Neuronal stem cell (in vitro differentiated cells): ENCODE results near the gene HMOX2.

Experiments used
- DNase-seq: peaks from one replicate; pipeline ENCODE4 v3.0.0-alpha.2; 2013; ENCODE audit warnings: low spot score
- H2AFZ ChIP-seq: one replicate; pipeline ENCODE4 v1.6.1; 2013; ENCODE audit warnings: mild to moderate bottlenecking, low read length, inconsistent platforms
- H2AK5ac ChIP-seq: 2 replicates; pipeline ENCODE4 v1.6.1; 2013; ENCODE audit warnings: low read depth, mild to moderate bottlenecking, inconsistent platforms, low read length, moderate library complexity, mixed read lengths
- H2BK120ac ChIP-seq: 2 replicates; pipeline ENCODE4 v1.6.1; 2013; ENCODE audit warnings: low read depth, mild to moderate bottlenecking, inconsistent platforms, low read length, moderate library complexity, mixed read lengths
- H2BK12ac ChIP-seq: one replicate; pipeline ENCODE4 v1.6.1; 2013; ENCODE audit warnings: low read length, inconsistent platforms
- H2BK15ac ChIP-seq: 2 replicates; pipeline ENCODE4 v1.6.1; 2013; ENCODE audit warnings: mild to moderate bottlenecking, low read length, inconsistent platforms, mixed read lengths
- H2BK5ac ChIP-seq: one replicate; pipeline ENCODE4 v1.6.1; 2013; ENCODE audit warnings: inconsistent platforms, mild to moderate bottlenecking, low read length, moderate library complexity
- H3K14ac ChIP-seq: one replicate; pipeline ENCODE4 v1.6.1; 2013; ENCODE audit warnings: low read length, inconsistent platforms
- H3K18ac ChIP-seq: 2 replicates; pipeline ENCODE4 v1.6.1; 2013; ENCODE audit warnings: low read length, inconsistent platforms
- H3K23ac ChIP-seq: 2 replicates; pipeline ENCODE4 v1.6.1; 2013; ENCODE audit warnings: low read depth, mild to moderate bottlenecking, mixed read lengths, low read length, inconsistent platforms; ENCODE audit not compliant: poor library complexity
- H3K27ac ChIP-seq: replicated peaks from 3 replicates; pipeline ENCODE4 v1.5.1; 2013; ENCODE audit warnings: low read length, inconsistent platforms
- H3K27me3 ChIP-seq, 3 experiments: 2 replicates each; pipeline ENCODE4 v1.6.1; 2013; ENCODE audit warnings: low read length in 3 of 3, mild to moderate bottlenecking in 2 of 3, inconsistent platforms in 1 of 3, low read depth in 1 of 3, mixed read lengths in 1 of 3, moderate library complexity in 1 of 3; ENCODE audit not compliant: control insufficient read depth in 3 of 3, insufficient read depth in 3 of 3
- H3K36me3 ChIP-seq, 2 donors: replicated peaks in 1 of 2; 2 replicates each; pipeline ENCODE4 v1.6.1; 2013; ENCODE audit warnings: low read length in 2 of 2; ENCODE audit not compliant: control insufficient read depth in 2 of 2, insufficient read depth in 2 of 2
- H3K4ac ChIP-seq: 2 replicates; pipeline ENCODE4 v1.6.1; 2013; ENCODE audit warnings: inconsistent platforms, mild to moderate bottlenecking, low read length, moderate library complexity
- H3K4me1 ChIP-seq, 2 donors: 1 replicate in 1 of 2; 2 replicates in 1 of 2; pipeline ENCODE4 v1.6.1; 2013; ENCODE audit warnings: low read length in 2 of 2, low read depth in 1 of 2; ENCODE audit not compliant: control insufficient read depth in 2 of 2, insufficient read depth in 1 of 2
- H3K4me2 ChIP-seq: one replicate; pipeline ENCODE4 v1.6.1; 2013; ENCODE audit warnings: mild to moderate bottlenecking, low read length, inconsistent platforms; ENCODE audit not compliant: insufficient read depth, poor library complexity, severe bottlenecking
- H3K4me3 ChIP-seq, 2 donors: 2 replicates each; pipeline ENCODE4 v1.5.1; 2013; ENCODE audit warnings: low read length in 2 of 2, mild to moderate bottlenecking in 2 of 2, inconsistent platforms in 1 of 2, moderate library complexity in 1 of 2
- H3K79me1 ChIP-seq: one replicate; pipeline ENCODE4 v1.6.1; 2013; ENCODE audit warnings: low read depth, mild to moderate bottlenecking, inconsistent platforms, low read length, moderate library complexity
- H3K9ac ChIP-seq: one replicate; pipeline ENCODE4 v1.6.1; 2013; ENCODE audit warnings: mild to moderate bottlenecking, low read depth, low read length, inconsistent platforms; ENCODE audit not compliant: poor library complexity
- H3K9me3 ChIP-seq, 2 donors: replicated peaks in 1 of 2; 2 replicates each; pipeline versions ENCODE3 to v1.6.1; 2013; ENCODE audit warnings: low read length in 2 of 2, mild to moderate bottlenecking in 2 of 2, inconsistent platforms in 1 of 2, low read depth in 1 of 2, mixed read lengths in 1 of 2, moderate library complexity in 1 of 2; ENCODE audit not compliant: control insufficient read depth in 2 of 2, insufficient read depth in 1 of 2
- H4K8ac ChIP-seq: one replicate; pipeline ENCODE4 v1.6.1; 2013; ENCODE audit warnings: low read depth, mild to moderate bottlenecking, inconsistent platforms, low read length, moderate library complexity
- H4K91ac ChIP-seq: one replicate; pipeline ENCODE4 v1.6.1; 2013; ENCODE audit warnings: low read length, low read depth, mild to moderate bottlenecking, inconsistent platforms; ENCODE audit not compliant: poor library complexity
- WGBS, 2 donors: extraction: QIAGEN DNeasy Blood & Tissue Kit; methylation state at CpG; one replicate each; pipeline ENCODE4 v1.1.7; 2013; ENCODE audit warnings: missing lambda C conversion rate in 2 of 2, mixed read lengths in 1 of 2; ENCODE audit not compliant: insufficient read length in 2 of 2, insufficient replicate concordance in 1 of 2; ENCODE audit errors: extremely low coverage in 2 of 2; 5-methylcytosine and 5-hydroxymethylcytosine counted together

HMOX2 gene

GRCh38 chr16:4531811-4532210 is 55.6 kb downstream of the HMOX2 start:
- H3K27ac ChIP-seq, result no peak overlapping the region
- WGBS, 2 donors, result no CpG with 5 or more reads among the region's 8 CpGs
- H3K4ac ChIP-seq, result no peak overlapping the region
- H3K4me1 ChIP-seq, result peaks cover 0 to 8% of the 10 kb centered on the region in 2 donors
- no peak overlapping the region for H3K9ac ChIP-seq
- H3K9me3 ChIP-seq, result peaks cover 0 to 6% of the 10 kb centered on the region in 2 donors
- no peak overlapping the region for H2BK15ac ChIP-seq
- H2AFZ ChIP-seq, result no peak overlapping the region
- no peak overlapping the region for H2BK5ac ChIP-seq
- no peak overlapping the region for H3K4me2 ChIP-seq
- H3K36me3 ChIP-seq, result peaks cover 14 to 47% of the 10 kb centered on the region in 2 donors
- H4K91ac ChIP-seq, result no peak overlapping the region
- no peak overlapping the region for H3K23ac ChIP-seq
- H3K4me3 ChIP-seq, result no peak overlapping the region
- H3K27me3 ChIP-seq, result no peaks in the 10 kb centered on the region
- H2BK12ac ChIP-seq, result no peak overlapping the region
- no peak overlapping the region for H2AK5ac ChIP-seq
- H3K79me1 ChIP-seq, result peaks cover 11% of the 10 kb centered on the region
- no peak for DNase-seq
- no peak overlapping the region for H4K8ac ChIP-seq
- H2BK120ac ChIP-seq, result no peak overlapping the region
- H3K18ac ChIP-seq, result no peak overlapping the region
- H3K14ac ChIP-seq, result no peak overlapping the region

- no peak overlapping the region for H3K18ac ChIP-seq
- no peak overlapping the region for H2BK15ac ChIP-seq
- no CpG with 5 or more reads among the region's 10 CpGs for WGBS, 2 donors
- peaks cover 4 to 11% of the 10 kb centered on the region in 2 donors for H3K4me1 ChIP-seq
- no peak overlapping the region for H2BK5ac ChIP-seq
- H3K23ac ChIP-seq, result no peak overlapping the region
- peaks cover 0 to 6% of the 10 kb centered on the region in 2 donors for H3K9me3 ChIP-seq
- no peak overlapping the region for H2AFZ ChIP-seq
- no peak overlapping the region for H2BK120ac ChIP-seq
- H3K14ac ChIP-seq, result no peak overlapping the region
- no peak overlapping the region for H3K4me3 ChIP-seq
- H4K8ac ChIP-seq, result no peak overlapping the region
- H3K4ac ChIP-seq, result no peak overlapping the region
- no peak overlapping the region for H2BK12ac ChIP-seq
- no peak overlapping the region for H3K9ac ChIP-seq
- DNase-seq, result no peak
- H2AK5ac ChIP-seq, result no peak overlapping the region
- H4K91ac ChIP-seq, result no peak overlapping the region
- H3K27me3 ChIP-seq, result no peaks in the 10 kb centered on the region
- H3K36me3 ChIP-seq, result peaks cover 14 to 50% of the 10 kb centered on the region in 2 donors
- no peak overlapping the region for H3K4me2 ChIP-seq
- H3K79me1 ChIP-seq, result peaks cover 11% of the 10 kb centered on the region
- no peak overlapping the region for H3K27ac ChIP-seq
Measured at GRCh38 chr16:4532238-4532637, 56.0 kb downstream of the HMOX2 start.

DNA sequence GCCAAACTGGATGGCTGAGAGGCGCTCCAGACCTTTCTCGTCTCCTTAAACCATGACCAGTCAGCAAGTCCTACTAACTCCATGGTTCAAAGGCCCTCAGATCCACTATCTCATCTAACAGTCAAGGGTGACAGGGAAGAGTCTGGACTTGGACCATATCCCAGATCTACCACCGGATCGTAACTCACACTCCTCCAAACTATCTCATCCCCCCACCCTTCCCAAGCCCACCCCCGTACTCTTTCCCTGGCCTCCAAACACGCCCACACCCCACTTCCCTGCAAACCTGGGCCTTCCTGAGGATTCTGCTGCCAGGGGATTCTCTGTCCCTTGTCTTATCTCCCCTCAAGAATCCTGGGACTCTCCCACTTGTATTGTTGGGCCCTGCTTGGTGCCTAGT is 57.3 kb downstream of the HMOX2 start:
- Histone ChIP-seq H3K4me3 (no peak overlapping the region), H3K36me3 (peaks cover 14 to 50% of the 10 kb centered on the region in 2 donors), H2BK12ac (no peak overlapping the region), H3K27ac (no peak overlapping the region), H3K14ac (no peak overlapping the region), H3K79me1 (peaks cover 11% of the 10 kb centered on the region), H3K9me3 (peaks cover 0 to 6% of the 10 kb centered on the region in 2 donors), H3K4me1 (peaks cover 6 to 11% of the 10 kb centered on the region in 2 donors), H2AFZ (no peak overlapping the region), H2BK15ac (no peak overlapping the region), H2BK120ac (no peak overlapping the region), H2AK5ac (no peak overlapping the region), H4K8ac (no peak overlapping the region), H4K91ac (no peak overlapping the region), H3K4me2 (no peak overlapping the region), H3K4ac (no peak overlapping the region), H2BK5ac (no peak overlapping the region), H3K23ac (no peak overlapping the region), H3K27me3 (no peaks in the 10 kb centered on the region), H3K18ac (no peak overlapping the region), H3K9ac (no peak overlapping the region)
- DNase-seq, result no peak
- 100% methylated on average over 1 of the region's 6 CpGs; no CpG with 5 or more reads in 1 of the 2 donors for WGBS, 2 donors

DNA sequence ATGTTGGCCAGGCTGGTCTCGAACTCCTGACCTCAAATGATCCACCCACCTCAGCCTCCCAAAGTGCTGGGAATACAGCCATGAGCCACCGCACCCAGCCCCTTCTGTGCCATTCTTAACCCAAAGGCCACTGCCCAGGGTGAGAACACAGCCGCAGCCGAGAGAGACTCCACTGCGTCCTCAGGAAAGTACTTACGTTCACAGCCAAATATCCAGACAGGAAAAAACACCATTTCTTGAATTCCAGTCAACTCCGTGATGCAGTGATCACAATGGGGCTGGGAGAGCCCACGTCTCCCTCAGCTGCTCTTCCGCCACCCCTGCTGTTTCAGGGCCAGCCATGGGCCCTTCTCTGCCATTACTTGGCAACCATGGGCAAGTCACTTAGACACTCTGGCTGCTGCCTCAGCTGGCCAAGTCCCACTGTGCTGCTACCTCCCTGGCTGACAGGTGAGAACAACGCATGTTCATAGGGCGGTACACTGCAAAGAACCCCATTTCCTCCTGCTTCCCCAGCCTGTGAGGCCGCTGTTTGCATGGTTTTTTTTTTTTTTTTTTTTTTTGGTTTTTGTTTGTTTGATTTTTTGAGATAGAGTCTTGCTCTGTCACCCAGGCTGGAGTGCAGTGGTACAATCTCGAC is 58.1 kb downstream of the HMOX2 start:
- Histone ChIP-seq H3K27ac (no peak overlapping the region), H2AFZ (no peak overlapping the region), H3K4ac (no peak overlapping the region), H3K23ac (no peak overlapping the region), H3K9ac (no peak overlapping the region), H2BK120ac (no peak overlapping the region), H4K8ac (no peak overlapping the region), H3K18ac (no peak overlapping the region), H3K14ac (no peak overlapping the region), H3K27me3 (no peaks in the 10 kb centered on the region), H3K36me3 (peaks cover 16 to 50% of the 10 kb centered on the region in 2 donors), H2AK5ac (no peak overlapping the region), H3K9me3 (peaks cover 3 to 10% of the 10 kb centered on the region in 2 donors), H3K79me1 (peaks cover 11% of the 10 kb centered on the region), H3K4me3 (no peak overlapping the region), H4K91ac (no peak overlapping the region), H2BK12ac (no peak overlapping the region), H3K4me2 (no peak overlapping the region), H2BK15ac (no peak overlapping the region), H2BK5ac (no peak overlapping the region), H3K4me1 (peaks cover 6 to 11% of the 10 kb centered on the region in 2 donors)
- DNase-seq, result no peak
- no CpG with 5 or more reads among the region's 13 CpGs for WGBS, 2 donors
